GM19193 (cell line): ENCODE data around the gene CYTH2.

ENCODE experiments used
- POLR2A ChIP-seq: IDR thresholded peaks from 4 replicates; pipeline ENCODE4 v1.6.1; 2011; ENCODE audit not compliant: insufficient read depth, insufficient read length; ENCODE audit errors: extremely low read depth

CYTH2 gene

GRCh38 chr19:48446579-48446978 lies 22.6 kb upstream of the CYTH2 start:
- no peak for TF ChIP-seq POLR2A

GRCh38 chr19:48448563-48448962 lies 20.6 kb upstream of the CYTH2 start:
- TF ChIP-seq POLR2A = no peak

- no peak for TF ChIP-seq POLR2A
Measured at GRCh38 chr19:48450441-48450840, 18.7 kb upstream of the CYTH2 start.

- TF ChIP-seq POLR2A = no peak
Measured at GRCh38 chr19:48450863-48451262, 18.3 kb upstream of the CYTH2 start.

GRCh38 chr19:48451624-48452023 lies 17.5 kb upstream of the CYTH2 start:
- no peak for TF ChIP-seq POLR2A

- no peak for TF ChIP-seq POLR2A
Measured at GRCh38 chr19:48452289-48453190, 16.6 kb upstream of the CYTH2 start.

GRCh38 chr19:48454150-48454730 lies 14.9 kb upstream of the CYTH2 start:
- no peak for TF ChIP-seq POLR2A

GRCh38 chr19:48455171-48455907 lies 13.8 kb upstream of the CYTH2 start, which contains the start of gene KCNJ14:
TSS of gene KCNJ14 (plus strand) at chr19:48455574. CDS start at chr19:48461725, 6,151 bp downstream.
- no peak for TF ChIP-seq POLR2A

GRCh38 chr19:48455908-48456562 lies 13.1 kb upstream of the CYTH2 start:
- no peak for TF ChIP-seq POLR2A

GRCh38 chr19:48456864-48457263 lies 12.3 kb upstream of the CYTH2 start:
- no peak for TF ChIP-seq POLR2A

GRCh38 chr19:48458016-48458415 lies 11.2 kb upstream of the CYTH2 start:
- no peak for TF ChIP-seq POLR2A

- no peak for TF ChIP-seq POLR2A
Measured at GRCh38 chr19:48461651-48461981, 7.6 kb upstream of the CYTH2 start.

- TF ChIP-seq POLR2A = no peak
Measured at GRCh38 chr19:48461982-48462655, 7.0 kb upstream of the CYTH2 start.

- TF ChIP-seq POLR2A = no peak
Measured at GRCh38 chr19:48465215-48465614, 4.0 kb upstream of the CYTH2 start.
